Amniotic stem cell (primary cell): Measurements from ENCODE around the gene MAPK8IP2.
A peak's percentile ranks its signal among the peaks of the same experiment; 100 is the strongest.

Source experiments
- DNase-seq: peaks from one replicate; lab custom pipeline; 2025; lab: John Stamatoyannopoulos, UW

The MAPK8IP2 gene

GRCh38 chr22:50575426-50575941, 25.1 kb upstream of the MAPK8IP2 start:
- no peak for DNase-seq

GRCh38 chr22:50576070-50576469, 24.5 kb upstream of the MAPK8IP2 start:
- no peak for DNase-seq

GRCh38 chr22:50576806-50577696, 23.5 kb upstream of the MAPK8IP2 start:
- no peak for DNase-seq

- DNase-seq = no peak
Observed at GRCh38 chr22:50577697-50577986, 23.0 kb upstream of the MAPK8IP2 start.

GRCh38 chr22:50577987-50578775, 22.4 kb upstream of the MAPK8IP2 start, which contains the start of gene CPT1B:
Gene CPT1B, minus strand, starts transcription at chr22:50578427. Its CDS starts 512 bp downstream, at chr22:50577915.
- no peak for DNase-seq

GRCh38 chr22:50578776-50579310, 21.8 kb upstream of the MAPK8IP2 start:
- DNase-seq = no peak

GRCh38 chr22:50579752-50580151, 20.8 kb upstream of the MAPK8IP2 start:
- no peak for DNase-seq

GRCh38 chr22:50581031-50581949, 19.3 kb upstream of the MAPK8IP2 start:
- no peak for DNase-seq

- no peak for DNase-seq
Observed at GRCh38 chr22:50581950-50582492, 18.6 kb upstream of the MAPK8IP2 start.

- peak; percentile 99 for DNase-seq
Observed at GRCh38 chr22:50582493-50583293, 17.9 kb upstream of the MAPK8IP2 start, which contains the start of gene CHKB. Gene CHKB, minus strand, starts transcription at chr22:50582849. Its CDS starts 68 bp downstream, at chr22:50582781.

- no peak for DNase-seq
Observed at GRCh38 chr22:50583294-50583861, 17.2 kb upstream of the MAPK8IP2 start.

GRCh38 chr22:50584106-50585096, 16.2 kb upstream of the MAPK8IP2 start:
- DNase-seq = no peak

GRCh38 chr22:50585238-50585637, 15.4 kb upstream of the MAPK8IP2 start:
- DNase-seq = no peak

GRCh38 chr22:50585781-50586180, 14.8 kb upstream of the MAPK8IP2 start:
- DNase-seq = no peak

GRCh38 chr22:50586416-50586815, 14.2 kb upstream of the MAPK8IP2 start:
- DNase-seq = no peak

- no peak for DNase-seq
Observed at GRCh38 chr22:50587407-50587806, 13.2 kb upstream of the MAPK8IP2 start.

- DNase-seq = no peak
Observed at GRCh38 chr22:50595189-50595588, 5.4 kb upstream of the MAPK8IP2 start.

GRCh38 chr22:50597097-50597496, 3.5 kb upstream of the MAPK8IP2 start:
- DNase-seq = no peak
